SIG-M5 treated with dmso at 0.1 percent for 504 hours (cell line): ENCODE results near the gene PANX2.

ENCODE experiments used
- DNase-seq: peaks from one replicate; lab custom pipeline; 2025; ENCODE audit not compliant: unreplicated experiment; lab: John Stamatoyannopoulos, UW

Gene PANX2

GRCh38 chr22:50169774-50170341 is 673 bp upstream of the PANX2 start:
- DNase-seq = peak; percentile 25

GRCh38 chr22:50171319-50171964 is 911 bp downstream of the PANX2 start:
- no peak for DNase-seq

GRCh38 chr22:50171965-50172421 is 1.5 kb downstream of the PANX2 start:
- DNase-seq = no peak

GRCh38 chr22:50173311-50173982 is 2.9 kb downstream of the PANX2 start:
- DNase-seq = peak; percentile 53

- no peak for DNase-seq
Observed at GRCh38 chr22:50173983-50174355, 3.4 kb downstream of the PANX2 start.

GRCh38 chr22:50174382-50175190 is 4.1 kb downstream of the PANX2 start:
- DNase-seq = no peak

GRCh38 chr22:50175191-50175461 is 4.6 kb downstream of the PANX2 start:
- no peak for DNase-seq

GRCh38 chr22:50175921-50176849 is 5.7 kb downstream of the PANX2 start:
- DNase-seq = no peak

GRCh38 chr22:50176850-50177536 is 6.5 kb downstream of the PANX2 start:
- DNase-seq = no peak

- DNase-seq = no peak
Observed at GRCh38 chr22:50177537-50178470, 7.3 kb downstream of the PANX2 start.

GRCh38 chr22:50178471-50178864 is 7.9 kb downstream of the PANX2 start:
- DNase-seq = no peak

GRCh38 chr22:50178871-50179869 is 8.6 kb downstream of the PANX2 start:
- no peak for DNase-seq

- DNase-seq = no peak
Observed at GRCh38 chr22:50179937-50180726, 9.6 kb downstream of the PANX2 start.

- no peak for DNase-seq
Observed at GRCh38 chr22:50180727-50181521, 10.4 kb downstream of the PANX2 start.

GRCh38 chr22:50182176-50183081 is 11.9 kb downstream of the PANX2 start:
- no peak for DNase-seq
